ENCODE measurements around the gene CFD.

CFD gene

DNA sequence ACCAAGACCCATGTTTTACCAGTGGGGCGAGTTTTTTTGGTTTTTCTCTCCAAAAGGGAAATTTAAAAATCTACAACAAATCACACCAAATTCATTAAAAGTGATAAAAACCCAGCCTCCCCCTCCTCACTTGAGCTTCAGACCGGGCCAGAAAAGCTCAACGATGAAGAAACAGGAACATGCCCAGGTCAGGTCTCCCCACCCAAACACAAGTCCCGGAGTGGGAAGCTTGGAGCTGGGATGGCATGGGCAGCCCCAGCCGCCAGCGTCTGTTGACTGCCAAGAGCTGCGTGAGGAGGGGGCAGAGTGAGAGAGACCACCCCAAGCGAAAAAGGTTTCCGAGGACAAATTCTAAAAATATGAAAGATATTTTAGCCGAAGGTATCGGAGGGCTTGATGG lies 37.5 kb downstream of the CFD start:
- DNase-seq (ENCODE audit: low spot score) = no peak
- in situ Hi-C loops (cut with MboI; ENCODE audit: low pct_unique_long_range_greater_than_20kb, low sequenced_read_pairs, unreplicated experiment) = no loop called here
- TF ChIP-seq, protein P1, sequence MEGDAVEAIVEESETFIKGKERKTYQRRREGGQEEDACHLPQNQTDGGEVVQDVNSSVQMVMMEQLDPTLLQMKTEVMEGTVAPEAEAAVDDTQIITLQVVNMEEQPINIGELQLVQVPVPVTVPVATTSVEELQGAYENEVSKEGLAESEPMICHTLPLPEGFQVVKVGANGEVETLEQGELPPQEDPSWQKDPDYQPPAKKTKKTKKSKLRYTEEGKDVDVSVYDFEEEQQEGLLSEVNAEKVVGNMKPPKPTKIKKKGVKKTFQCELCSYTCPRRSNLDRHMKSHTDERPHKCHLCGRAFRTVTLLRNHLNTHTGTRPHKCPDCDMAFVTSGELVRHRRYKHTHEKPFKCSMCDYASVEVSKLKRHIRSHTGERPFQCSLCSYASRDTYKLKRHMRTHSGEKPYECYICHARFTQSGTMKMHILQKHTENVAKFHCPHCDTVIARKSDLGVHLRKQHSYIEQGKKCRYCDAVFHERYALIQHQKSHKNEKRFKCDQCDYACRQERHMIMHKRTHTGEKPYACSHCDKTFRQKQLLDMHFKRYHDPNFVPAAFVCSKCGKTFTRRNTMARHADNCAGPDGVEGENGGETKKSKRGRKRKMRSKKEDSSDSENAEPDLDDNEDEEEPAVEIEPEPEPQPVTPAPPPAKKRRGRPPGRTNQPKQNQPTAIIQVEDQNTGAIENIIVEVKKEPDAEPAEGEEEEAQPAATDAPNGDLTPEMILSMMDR (IDR thresholded peaks at IDR 0.05; ENCODE audit: extremely low read depth, insufficient read depth, missing control alignments) = no peak

GRCh38 chr19:897442-898039 lies 38.1 kb downstream of the CFD start:
- TF ChIP-seq, protein P1 (IDR thresholded peaks at IDR 0.05; ENCODE audit: extremely low read depth, insufficient read depth, missing control alignments) = no peak
- DNase-seq (ENCODE audit: low spot score) = no peak
- in situ Hi-C loops (cut with MboI; ENCODE audit: low pct_unique_long_range_greater_than_20kb, low sequenced_read_pairs, unreplicated experiment) = no loop called here

DNA sequence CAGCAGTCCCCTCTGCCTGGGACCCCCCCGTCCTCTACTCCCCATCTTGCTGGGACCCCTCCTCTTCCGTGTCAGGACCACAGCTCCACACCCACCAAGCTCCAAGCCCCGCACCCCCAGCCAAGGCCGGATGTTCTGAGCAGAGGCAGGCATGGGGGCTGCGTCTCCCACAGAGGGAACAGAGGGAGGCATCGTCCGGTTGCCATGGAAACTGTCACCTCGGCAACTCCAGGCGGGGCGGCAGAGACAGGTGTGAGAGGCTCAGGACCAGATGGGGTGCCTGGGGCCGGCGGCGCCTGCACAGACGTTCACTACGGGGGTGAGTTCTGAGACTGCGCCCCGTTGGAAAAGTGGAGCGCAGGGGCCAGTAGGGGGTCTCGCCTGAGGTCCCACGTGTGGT lies 39.2 kb downstream of the CFD start:
- TF ChIP-seq, protein P1 (IDR thresholded peaks at IDR 0.05; ENCODE audit: extremely low read depth, insufficient read depth, missing control alignments) = no peak
- DNase-seq (ENCODE audit: low spot score) = no peak
- in situ Hi-C loops (cut with MboI; ENCODE audit: low pct_unique_long_range_greater_than_20kb, low sequenced_read_pairs, unreplicated experiment) = no loop called here

GRCh38 chr19:899336-900042 lies 40.0 kb downstream of the CFD start:
- TF ChIP-seq, protein P1 (IDR thresholded peaks at IDR 0.05; ENCODE audit: extremely low read depth, insufficient read depth, missing control alignments) = no peak
- no peak for DNase-seq (ENCODE audit: low spot score)
- in situ Hi-C loops (cut with MboI; ENCODE audit: low pct_unique_long_range_greater_than_20kb, low sequenced_read_pairs, unreplicated experiment) = no loop called here

GRCh38 chr19:900043-900301 lies 40.5 kb downstream of the CFD start:
- in situ Hi-C loops (cut with MboI; ENCODE audit: low pct_unique_long_range_greater_than_20kb, low sequenced_read_pairs, unreplicated experiment) = no loop called here
- TF ChIP-seq, protein P1 (IDR thresholded peaks at IDR 0.05; ENCODE audit: extremely low read depth, insufficient read depth, missing control alignments) = no peak
- no peak for DNase-seq (ENCODE audit: low spot score)

DNA sequence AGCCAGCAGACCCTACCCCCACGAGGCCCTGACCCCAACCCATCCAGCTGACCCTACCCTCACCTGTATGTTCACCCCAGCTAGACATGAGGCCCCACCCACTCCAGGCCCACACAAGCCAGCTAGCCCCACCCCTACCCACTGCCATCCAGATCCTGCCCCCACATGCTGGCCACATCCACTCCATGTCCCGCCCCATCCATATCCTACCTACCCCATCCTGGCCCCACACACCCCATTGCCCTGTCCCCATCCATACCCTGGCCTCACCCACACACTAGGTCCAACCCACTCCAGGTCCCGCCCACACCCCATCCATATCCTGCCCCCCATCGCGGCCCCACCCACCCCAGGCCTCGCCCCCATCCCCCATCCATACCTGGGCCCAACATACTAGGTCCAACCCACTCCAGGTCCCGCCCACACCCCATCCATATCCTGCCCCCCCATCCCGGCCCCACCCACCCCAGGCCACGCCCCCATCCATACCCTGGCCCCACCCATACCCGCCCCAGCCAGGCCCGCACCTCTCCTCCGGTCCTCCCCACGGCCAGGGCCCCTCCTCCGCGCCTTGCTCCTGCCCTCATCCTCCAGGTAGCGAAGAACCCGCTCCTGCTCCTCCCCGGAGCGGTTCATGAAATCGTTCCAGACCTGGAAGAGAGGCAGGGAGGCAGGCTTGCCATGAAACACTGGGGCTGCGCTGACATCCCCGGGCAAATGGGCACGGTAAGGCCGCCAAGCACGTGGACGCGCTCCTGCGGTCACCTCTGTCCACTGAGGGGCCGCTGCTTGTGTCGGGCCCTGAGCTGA lies 41.0 kb downstream of the CFD start:
- TF ChIP-seq, protein P1 (IDR thresholded peaks at IDR 0.05; ENCODE audit: extremely low read depth, insufficient read depth, missing control alignments) = no peak
- in situ Hi-C loops (cut with MboI; ENCODE audit: low pct_unique_long_range_greater_than_20kb, low sequenced_read_pairs, unreplicated experiment) = no loop called here
- DNase-seq (ENCODE audit: low spot score) = peak; percentile 60
